Measurements from ENCODE around the gene PPBP. TPM values are rescaled to one million over a fixed set of nuclear protein-coding genes. Genes with fewer than 3 reads are reported as not detected.

The PPBP gene
- under 1 TPM in 1 of 7 donors, not detected in 6; 0.53 TPM for total RNA-seq
- under 1 TPM in 1 of 2 donors, not detected in 1; 0.80 TPM for polyA plus RNA-seq
- long read RNA-seq, donor 1, result 0 reads
- long read RNA-seq, donor 2, partial matches to known transcripts, result 0 of 2 reads
- long read RNA-seq, donor 2, other reads (novel, unspliced or antisense), result 0 of 2 reads
- long read RNA-seq, donor 3, result 0 reads

- intact Hi-C loops (cut with DNase I), result no loop called here
- DNase-seq, result no peak
- Histone ChIP-seq H3K27me3 (no peaks in the 10 kb centered on the region), H3K36me3 (no peaks in the 10 kb centered on the region), H3K27ac (no peak within 1 kb of the TSS), H3K9me3 (no peaks in the 10 kb centered on the region), H3K4me3 (no peak within 1 kb of the TSS), H3K4me1 (ENCODE audit: insufficient read depth) (no peaks in the 10 kb centered on the region)
- TF ChIP-seq CTCF (IDR thresholded peaks at IDR 0.05) (no peak), POLR2A (IDR thresholded peaks at IDR 0.05) (no peak), EP300 (IDR thresholded peaks at IDR 0.05) (no peak)
- 76 to 88% (median 85%) methylated on average over 2 of the region's 2 CpGs for WGBS, 3 donors
Observed at GRCh38 chr4:73988061-73988460, at the start of gene PPBP. Gene PPBP (minus strand): TSS chr4:73988190. CDS start chr4:73988103, 87 bp downstream.

- Histone ChIP-seq H3K27me3 (no peaks in the 10 kb centered on the region), H3K4me3 (no peak overlapping the region), H3K9me3 (no peaks in the 10 kb centered on the region), H3K36me3 (no peaks in the 10 kb centered on the region), H3K27ac (no peak overlapping the region), H3K4me1 (ENCODE audit: insufficient read depth) (peaks cover 2% of the 10 kb centered on the region)
- no peak for DNase-seq
- TF ChIP-seq EP300 (IDR thresholded peaks at IDR 0.05) (no peak), POLR2A (IDR thresholded peaks at IDR 0.05) (no peak), CTCF (IDR thresholded peaks at IDR 0.05) (no peak)
- intact Hi-C loops (cut with DNase I), result no loop called here
- WGBS, 3 donors, result 51 to 62% (median 61%) methylated on average over 4 of the region's 4 CpGs
Observed at GRCh38 chr4:74037076-74037955, 49.3 kb upstream of the PPBP start.

- no peaks in the 10 kb centered on the region for H3K9me3 ChIP-seq
- H3K36me3 ChIP-seq, result no peaks in the 10 kb centered on the region
- H3K27me3 ChIP-seq, result no peaks in the 10 kb centered on the region
- TF ChIP-seq POLR2A (IDR thresholded peaks at IDR 0.05) (no peak), EP300 (IDR thresholded peaks at IDR 0.05) (no peak), CTCF (IDR thresholded peaks at IDR 0.05) (no peak)
- no peak overlapping the region for H3K4me3 ChIP-seq
- H3K4me1 ChIP-seq (ENCODE audit: insufficient read depth), result peaks cover 2% of the 10 kb centered on the region
- no peak overlapping the region for H3K27ac ChIP-seq
- intact Hi-C loops (cut with DNase I), result no loop called here
- no peak for DNase-seq
Observed at GRCh38 chr4:74033739-74034138, 45.7 kb upstream of the PPBP start.

GRCh38 chr4:74032064-74032463, 44.1 kb upstream of the PPBP start:
- H3K27me3 ChIP-seq, result no peaks in the 10 kb centered on the region
- intact Hi-C loops (cut with DNase I), result no loop called here
- TF ChIP-seq EP300 (IDR thresholded peaks at IDR 0.05) (no peak), CTCF (IDR thresholded peaks at IDR 0.05) (no peak)
- H3K9me3 ChIP-seq, result no peaks in the 10 kb centered on the region
- no peaks in the 10 kb centered on the region for H3K36me3 ChIP-seq
- no peaks in the 10 kb centered on the region for H3K4me1 ChIP-seq (ENCODE audit: insufficient read depth)
- no peak for DNase-seq
- no peak overlapping the region for H3K4me3 ChIP-seq
- H3K27ac ChIP-seq, result no peak overlapping the region
